Stimulated activated CD4-positive, alpha-beta T cell treated with anti-CD3 and anti-CD28 coated beads, Interleukin-12 subunit alpha, Interleukin-12 subunit beta, amount 100 ng/mL, for 4 hours (primary cell): ENCODE data around the gene FADS1.

Experiments
- DNase-seq: peaks from one replicate; pipeline ENCODE4 v3.0.0-alpha.2; 2020

Gene FADS1

DNA sequence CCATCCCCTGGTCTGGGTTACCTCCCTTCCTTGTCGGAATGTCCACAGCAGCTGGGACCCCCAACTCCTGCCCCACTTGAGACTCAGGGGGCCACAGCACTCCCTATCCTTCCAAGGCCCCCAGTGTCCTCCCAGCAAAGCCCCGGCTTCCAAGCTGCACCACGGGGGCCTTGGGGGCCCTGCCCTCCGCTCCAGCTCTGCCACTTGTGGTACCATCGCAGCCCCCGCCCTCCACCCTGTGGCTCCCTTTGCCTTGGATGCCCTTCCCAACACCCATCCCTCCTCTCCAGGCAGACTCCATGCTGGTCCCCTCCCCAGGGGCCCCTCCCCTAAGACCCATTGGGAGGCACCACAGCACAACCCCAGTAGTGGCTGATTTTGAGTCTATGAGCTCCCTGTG is 41.7 kb downstream of the FADS1 start:
- DNase-seq, result no peak

DNA sequence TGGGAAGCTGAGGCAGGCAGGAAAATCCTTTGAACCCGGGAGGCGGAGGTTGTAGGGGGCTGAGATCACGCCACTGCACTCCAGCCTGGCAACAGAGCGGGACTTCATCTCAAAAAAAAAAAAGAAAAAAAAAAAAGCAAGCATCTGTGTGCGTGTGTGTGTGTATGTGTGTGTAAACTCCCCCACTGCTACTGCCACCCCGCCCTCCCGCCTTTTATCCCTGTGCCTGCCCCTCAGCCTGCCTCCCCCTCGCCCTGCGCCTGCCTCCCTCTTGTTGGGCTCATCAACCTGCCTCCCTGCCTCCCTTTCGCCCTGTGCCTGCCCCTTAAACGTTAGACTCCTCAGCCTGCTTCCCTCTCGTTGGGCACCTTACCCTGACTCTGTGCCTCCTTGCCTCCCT is 42.4 kb downstream of the FADS1 start:
- no peak for DNase-seq

DNA sequence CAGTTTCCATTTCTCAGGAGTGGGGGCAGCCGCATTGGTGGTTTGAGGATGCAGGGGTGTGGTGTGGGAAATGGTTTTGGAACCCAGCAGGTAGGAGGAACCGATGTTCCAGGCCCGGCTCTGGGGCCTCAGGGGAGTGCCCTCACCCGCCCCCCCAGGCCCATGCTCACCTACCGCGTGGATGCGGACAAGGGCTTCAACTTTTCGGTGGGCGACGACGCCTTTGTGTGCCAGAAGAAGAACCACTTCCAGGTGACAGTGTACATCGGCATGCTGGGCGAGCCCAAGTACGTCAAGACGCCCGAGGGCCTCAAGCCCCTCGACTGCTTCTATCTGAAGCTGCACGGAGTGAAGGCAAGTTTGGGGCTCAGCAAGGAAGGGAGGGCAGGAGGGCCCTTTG is 43.0 kb downstream of the FADS1 start:
- no peak for DNase-seq

DNA sequence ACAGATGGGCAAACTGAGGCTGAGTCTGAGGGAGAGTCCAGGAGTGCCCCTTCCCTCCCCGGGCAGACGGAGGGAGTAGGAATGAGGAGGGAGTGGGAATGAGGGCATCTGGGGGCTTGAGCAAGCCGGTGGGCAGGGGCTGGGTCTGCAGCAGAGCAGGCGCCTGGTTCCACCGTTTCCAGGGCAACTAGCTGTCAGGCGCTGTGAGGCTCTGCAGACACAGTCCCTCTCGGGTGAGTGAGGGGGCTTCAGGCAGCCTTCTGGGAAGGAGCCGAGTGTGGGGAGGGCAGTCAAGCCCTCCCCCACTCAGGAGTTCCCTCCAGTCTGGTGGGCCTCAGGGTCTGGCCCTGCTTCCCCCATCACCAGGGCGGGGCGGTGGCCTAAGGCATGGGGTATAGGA is 43.4 kb downstream of the FADS1 start:
- no peak for DNase-seq

DNA sequence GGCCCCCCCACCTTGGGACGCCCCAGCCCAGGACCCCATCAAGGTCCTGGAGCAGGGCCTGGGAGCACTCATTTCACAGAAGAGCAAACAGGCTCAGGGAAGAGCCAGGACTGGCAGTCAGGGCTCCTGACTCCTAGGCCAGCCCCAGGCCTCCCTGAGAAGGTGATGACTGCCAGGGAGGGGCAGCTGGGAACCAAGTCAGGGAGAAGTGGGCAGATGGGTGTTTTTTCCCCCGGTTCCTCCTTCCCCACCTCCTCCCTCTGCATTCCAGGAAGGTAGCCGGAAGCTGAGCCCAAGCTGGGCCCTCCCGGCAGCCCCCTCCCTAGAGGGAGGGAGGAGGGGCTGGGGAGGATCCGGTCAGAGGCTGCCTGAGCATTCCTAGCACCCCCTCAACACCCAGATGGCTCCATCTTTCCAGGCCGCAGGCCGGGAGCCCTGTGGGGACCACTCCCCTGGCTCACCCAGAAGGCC is 44.8 kb downstream of the FADS1 start:
- DNase-seq, result no peak

DNA sequence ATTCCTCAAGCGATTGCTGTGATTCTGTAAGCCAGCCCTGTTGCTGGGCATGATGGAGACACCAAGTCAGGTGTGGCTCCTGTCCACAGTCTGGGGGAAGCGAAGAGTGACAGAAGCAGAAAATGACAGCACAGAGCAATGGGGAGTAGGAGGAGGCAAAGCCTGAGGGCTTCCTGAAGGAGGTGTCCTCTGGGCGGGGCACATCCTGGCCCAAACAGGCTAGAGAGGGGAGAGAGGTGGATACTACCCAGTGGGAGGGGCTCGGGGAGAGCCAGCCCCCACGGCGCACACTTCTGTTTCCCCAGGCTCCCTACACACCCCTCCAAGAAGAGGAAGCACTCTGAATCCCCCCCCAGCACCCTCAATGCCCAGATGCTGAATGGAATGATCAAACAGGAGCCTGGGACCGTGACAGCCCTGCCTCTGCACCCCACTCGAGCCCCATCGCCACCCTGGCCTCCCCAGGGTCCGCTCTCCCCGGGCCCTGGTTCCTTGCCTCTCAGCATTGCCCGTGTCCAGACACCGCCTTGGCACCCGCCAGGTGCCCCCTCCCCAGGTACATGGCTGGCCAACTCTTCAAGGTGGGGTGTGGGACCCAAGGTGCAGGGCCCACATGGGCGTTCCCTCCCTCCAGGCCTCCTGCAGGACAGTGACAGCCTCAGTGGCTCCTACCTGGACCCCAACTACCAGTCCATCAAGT is 45.5 kb downstream of the FADS1 start:
- no peak for DNase-seq

DNA sequence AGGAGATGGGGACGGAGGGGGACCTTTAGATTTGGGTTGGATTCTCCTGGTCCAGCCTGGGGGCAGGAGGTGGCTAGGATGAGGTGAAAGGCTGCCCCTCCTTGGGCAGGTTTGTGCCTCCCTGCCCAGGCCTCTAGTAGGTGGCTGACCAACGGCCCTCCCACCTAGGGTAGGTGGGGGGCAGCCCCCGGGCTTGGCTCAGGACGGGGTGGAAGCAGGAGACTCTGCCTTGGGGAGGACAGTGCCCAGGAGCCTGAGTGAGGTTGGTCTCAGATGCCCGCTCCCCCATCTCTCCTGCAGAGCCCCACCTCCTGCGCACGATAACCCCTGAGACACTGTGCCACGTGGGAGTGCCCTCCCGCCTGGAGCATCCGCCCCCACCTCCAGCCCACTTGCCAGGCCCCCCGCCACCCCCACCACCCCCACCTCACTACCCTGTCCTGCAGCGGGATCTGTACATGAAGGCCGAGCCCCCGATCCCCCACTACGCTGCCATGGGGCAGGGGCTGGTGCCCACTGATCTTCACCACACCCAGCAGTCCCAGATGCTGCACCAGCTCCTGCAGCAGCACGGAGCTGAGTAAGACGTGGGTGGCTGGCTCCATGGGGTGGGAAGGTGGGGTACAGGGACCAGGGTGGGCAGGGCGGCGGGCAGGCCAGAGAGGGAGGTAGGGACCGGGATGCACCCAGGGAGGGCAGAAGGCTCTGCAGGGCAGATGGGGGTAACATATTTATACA is 46.7 kb downstream of the FADS1 start:
- no peak for DNase-seq

DNA sequence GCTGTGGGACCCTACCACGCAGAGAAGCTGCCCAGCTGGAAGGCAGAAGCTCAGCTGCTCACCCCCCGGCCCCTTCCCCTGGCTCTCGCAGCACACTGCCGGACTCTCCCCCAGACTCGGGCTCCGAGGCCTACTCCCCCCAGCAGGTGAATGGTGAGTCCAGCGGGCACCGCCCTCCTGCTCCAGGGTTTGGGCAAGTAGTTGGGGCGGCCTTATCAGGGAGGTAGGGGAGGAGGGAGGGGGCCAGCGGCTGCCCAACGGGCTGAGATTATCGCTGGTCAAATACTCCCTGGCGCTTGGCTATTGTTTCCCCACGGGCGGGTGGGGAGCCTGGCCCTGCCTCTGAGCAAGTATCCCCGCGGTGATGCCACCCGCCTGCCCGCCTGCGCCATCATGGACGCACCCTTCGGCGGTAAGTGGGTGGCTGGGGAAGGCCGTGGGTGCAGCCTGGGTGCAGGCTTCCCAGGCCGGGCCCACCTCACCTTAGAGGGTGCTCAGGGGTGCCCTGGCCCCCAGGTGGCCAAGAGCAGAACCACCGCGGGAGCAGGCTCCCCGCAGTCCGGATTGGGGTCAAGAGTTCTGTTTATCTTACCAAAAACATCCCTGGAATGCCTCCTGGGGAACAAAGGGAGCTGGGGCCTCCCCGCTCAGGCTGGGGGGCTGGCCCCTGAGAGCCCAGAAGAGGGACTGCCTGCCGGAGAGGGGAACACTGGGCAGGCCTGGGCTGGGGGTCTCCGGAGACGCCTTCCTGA is 47.5 kb downstream of the FADS1 start:
- no peak for DNase-seq

DNA sequence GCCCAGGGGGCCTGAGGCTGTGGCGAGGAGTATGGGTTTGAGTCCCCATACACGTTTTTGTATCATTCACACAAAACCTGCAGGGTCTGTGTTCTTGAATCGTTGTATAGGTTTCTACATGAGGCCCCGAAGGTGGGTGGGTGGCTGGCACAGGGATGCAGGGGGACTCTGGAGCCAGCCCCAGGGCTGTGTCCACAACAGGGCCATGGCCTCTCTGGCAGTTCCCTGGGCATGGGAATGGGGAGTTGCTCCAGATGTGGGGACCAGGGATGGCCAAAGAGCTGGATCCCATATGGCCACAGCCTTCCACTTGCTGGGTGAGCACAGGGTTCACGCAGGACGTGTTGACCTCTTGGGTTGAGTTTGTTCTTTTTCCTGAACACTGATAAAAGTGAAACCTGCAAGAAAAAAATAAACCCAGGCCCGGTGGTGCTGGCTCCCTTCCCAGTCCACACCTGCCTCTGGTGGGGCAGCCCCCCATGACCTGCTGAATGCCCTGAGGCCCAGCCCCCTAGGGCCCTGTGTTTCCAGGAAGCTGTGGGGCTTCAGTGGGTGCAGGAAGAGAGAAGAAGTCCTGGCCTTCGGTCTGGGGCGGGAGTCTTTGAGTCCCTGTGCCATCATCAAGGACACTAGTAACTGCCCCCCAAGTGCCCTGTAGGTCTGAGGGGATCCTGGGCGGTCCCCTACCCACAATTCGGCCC is 48.3 kb downstream of the FADS1 start:
- DNase-seq, result no peak

DNA sequence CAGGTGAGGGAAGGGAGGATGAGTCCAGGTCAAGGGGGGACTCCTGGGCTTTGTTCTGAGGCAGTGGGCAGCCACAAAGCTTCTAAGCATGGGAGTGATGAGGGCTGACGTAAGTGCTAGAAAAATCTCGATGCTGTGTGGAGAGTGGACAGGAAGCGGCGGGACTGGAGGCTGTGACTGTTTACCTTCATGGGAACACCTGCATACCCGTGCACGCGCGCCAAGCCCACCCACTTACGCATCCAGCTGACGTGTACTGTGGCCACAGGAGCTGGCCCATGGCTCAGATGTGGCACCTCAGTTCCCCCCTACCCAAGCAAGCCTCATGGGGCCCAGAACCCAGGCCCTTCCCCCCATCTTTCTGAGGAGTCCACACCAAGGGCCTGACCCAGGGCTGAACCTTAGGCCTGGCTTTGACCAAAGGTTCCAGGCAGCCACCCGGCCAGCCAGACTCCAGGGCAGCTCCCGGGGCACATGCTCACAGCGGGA is 50.4 kb downstream of the FADS1 start:
- DNase-seq, result no peak

DNA sequence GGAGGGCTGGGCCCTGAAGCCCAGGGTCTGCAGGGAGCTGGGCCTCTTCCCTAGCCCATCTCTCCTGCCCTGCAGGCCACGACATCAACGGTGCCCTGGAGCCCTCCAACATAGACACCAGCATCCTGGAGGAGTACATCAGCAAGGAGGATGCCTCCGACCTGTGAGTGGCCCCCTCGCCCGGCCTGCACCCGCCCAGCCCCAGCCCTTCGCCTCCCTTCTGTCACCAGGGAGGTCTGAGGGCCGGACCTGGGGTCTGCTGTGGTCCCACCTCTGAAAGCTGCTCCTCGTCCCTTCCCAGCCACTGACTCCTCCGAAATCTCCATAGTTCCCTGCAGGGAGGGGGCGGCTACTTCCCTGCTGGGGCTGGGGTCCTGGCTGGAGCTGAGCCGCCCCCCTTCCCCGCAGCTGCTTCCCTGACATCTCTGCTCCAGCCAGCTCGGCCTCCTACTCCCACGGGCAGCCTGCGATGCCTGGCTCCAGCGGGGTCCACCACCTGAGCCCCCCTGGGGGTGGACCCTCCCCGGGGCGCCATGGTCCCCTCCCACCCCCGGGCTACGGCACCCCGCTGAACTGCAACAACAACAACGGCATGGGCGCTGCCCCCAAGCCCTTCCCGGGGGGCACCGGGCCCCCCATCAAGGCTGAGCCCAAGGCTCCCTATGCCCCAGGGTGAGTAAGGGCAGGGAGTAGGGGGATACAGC is 51.1 kb downstream of the FADS1 start:
- DNase-seq, result no peak

DNA sequence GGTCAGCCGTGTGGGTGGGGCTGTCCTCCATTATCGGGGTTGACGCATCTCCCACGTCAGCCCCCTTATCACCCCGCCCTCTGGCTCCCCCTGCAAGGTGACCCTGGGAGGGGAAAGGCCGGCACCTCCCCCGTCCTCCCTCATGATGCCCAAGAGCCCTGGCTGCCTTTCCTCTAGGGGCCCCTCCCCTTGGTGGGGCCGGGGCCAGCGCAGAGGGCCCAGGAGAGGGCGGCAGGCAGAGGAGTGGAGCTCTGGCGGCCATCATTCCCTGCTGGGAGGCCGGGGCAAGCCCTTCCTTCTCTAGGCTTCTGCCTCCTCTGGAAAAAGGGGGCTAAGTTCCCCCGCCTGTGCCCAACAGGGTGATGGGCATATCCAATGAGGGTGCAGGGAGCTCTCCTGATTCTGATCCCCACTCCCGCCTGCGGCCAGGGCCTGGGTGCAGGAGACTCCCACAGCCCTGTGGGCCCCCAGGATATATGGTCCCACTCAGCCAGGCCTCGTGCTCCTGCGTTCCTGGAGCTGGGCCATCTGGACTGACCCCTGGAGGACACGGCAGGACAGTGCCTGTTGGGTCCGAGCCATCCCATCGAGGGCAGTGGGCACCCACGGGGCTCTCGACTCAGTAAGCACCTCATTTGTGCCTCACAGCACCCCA is 52.1 kb downstream of the FADS1 start:
- no peak for DNase-seq

DNA sequence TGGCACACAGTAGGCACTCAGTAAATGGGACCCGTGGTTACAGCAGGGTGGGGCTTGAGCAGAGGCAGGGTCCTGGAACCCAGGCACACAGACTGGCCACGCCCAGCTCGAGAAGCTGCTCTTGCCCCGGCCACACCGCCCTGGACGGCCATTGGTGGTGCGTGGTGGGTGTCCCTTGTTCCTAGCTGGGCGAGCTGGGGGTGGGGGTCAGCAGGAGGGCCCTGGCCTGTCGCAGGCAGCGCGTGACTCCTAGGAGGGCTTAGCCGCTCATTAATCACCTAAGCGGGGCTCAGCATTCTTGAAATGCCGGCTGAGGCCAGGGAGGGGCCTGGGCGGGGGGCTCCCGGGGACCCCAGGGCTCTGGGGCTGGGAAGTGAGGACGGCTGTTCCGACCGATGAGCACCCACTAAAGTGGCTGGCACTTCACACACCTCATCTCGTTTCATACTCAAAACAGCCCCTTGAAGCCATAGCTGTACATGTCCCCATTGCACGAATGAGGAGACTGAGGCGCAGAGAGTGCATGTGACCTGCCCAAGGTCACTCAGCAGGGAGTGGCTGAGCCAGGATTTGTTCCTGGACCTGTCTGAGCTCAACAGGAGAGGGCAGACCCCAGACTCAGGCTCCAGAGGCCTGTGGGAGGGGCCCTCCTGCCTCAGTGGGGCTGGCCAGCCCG is 52.7 kb downstream of the FADS1 start:
- DNase-seq, result no peak

DNA sequence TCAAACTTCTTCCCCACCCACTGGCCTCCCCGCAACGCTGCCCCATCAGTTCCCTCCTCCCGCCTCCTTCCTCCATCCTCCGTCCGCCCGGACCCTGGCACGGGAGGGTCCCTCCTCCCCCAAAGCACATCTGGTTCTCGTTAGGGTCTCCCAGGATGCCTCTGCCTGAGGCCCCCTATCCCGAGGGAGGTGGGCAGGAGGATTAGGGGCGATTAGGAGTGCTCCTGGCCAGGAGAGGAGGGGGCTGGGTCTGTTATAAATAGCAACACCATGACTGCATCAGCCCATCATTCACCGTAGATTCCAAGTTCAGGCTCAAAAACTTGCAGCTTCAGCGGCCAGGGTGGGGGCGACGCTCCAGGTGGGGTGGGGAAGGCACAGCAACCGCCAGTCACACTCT is 54.0 kb downstream of the FADS1 start:
- no peak for DNase-seq

DNA sequence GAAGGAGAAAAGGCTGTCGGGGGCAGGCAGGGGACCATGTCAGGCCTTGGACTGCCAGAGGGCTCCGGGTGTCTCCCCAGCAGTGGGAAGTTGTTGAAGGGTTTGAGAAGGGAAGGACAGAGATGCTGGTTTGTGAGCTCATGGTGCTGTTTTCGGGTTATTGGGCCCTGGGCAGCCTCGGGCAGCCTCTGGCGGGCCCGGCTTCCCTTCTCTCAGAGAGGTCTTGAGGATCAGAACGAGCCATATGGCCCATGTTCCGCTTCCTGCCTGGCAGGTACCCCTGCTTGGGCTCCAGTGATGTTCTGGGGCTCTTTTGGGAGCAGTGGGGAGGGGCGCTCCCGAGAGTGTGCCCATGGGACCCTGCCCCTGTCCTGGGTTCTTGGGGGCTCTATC is 54.6 kb downstream of the FADS1 start:
- DNase-seq, result no peak

DNA sequence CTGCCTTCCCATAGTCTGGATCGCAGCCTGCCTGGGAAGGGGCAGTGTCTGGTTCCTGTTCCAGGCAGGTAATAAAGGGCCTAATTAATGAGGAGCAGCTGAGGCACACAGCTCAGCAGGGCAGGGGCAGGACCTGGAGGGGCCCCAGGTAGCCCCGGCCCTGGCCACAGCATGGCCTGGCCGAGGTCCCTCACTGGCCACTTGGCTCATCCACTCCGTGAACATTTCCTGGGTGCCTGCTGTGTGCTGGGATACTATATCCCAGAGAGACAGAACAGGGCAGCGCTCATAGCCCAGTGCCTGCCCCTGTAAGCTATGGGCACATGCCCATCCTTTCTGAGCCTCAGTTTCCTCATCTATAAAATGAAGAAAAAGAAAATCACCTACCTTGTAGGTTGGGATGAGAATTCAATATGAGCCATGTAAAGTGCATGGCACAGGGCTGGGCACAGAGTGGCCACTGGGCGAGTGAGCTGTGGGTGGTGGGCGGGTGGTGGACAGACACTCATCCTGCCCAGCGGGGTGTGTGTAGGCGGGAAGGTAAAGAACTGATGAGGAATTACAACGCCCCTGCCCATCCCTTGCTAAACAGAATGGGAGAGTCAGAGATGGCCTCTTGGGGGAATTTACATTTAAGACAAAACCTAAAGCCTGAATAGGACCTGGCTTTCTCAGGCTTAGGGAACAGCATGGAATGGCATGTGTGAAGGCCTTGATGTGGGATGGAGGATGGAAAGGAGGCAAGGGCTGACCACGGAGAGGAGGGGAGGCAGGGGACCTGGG is 55.2 kb downstream of the FADS1 start:
- no peak for DNase-seq

DNA sequence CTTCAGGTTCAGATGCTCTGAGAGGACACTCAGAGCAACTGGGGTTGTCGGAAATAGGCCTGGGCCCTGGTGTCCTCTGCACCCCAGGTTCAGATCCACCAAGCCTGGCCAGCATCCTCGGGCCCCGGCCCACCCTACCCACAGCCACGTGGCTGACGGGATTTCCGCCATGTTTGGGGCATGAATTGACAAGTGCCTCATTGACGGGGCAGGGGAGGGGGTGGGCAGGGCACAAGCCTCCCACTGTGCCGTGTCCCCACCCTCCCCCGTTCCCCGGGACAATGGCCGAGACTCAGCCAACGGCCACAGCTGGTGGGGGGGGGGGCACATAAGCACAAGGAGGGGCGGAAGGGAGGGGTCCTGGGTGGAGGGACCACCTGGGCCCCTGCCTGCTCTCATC is 55.9 kb downstream of the FADS1 start:
- DNase-seq, result no peak

DNA sequence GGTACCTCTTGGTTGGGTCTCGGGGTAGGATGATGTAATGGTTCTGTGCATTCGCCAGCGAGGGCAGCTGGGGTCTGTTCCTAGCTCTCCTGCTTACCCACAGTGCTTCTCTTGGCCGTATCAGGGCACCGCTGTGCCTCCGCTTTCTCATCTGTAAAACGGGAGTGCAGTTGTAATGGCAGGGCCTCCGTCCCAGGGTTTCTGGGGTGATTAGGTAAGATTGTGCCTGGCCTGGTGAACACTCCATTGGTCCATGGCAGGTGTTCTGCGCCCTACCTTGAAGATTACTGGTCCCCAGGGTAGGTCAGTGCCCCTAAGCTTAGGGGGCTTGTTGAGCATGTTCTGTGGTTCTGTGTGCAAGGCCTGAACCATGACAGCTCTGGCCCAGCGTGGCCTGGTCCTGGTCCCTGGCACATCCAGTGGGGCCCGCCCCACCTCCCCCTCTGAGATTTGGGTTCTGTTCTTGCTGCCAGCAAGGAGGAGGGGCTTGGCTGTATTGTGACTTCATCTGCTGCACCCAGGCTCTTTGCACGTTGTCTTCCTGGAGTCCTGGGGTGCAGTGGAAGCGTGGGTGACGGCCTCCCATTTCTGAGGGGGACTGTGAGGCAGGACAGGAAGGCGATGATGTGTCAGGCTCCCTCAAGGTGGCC is 59.5 kb downstream of the FADS1 start:
- DNase-seq, result no peak

DNA sequence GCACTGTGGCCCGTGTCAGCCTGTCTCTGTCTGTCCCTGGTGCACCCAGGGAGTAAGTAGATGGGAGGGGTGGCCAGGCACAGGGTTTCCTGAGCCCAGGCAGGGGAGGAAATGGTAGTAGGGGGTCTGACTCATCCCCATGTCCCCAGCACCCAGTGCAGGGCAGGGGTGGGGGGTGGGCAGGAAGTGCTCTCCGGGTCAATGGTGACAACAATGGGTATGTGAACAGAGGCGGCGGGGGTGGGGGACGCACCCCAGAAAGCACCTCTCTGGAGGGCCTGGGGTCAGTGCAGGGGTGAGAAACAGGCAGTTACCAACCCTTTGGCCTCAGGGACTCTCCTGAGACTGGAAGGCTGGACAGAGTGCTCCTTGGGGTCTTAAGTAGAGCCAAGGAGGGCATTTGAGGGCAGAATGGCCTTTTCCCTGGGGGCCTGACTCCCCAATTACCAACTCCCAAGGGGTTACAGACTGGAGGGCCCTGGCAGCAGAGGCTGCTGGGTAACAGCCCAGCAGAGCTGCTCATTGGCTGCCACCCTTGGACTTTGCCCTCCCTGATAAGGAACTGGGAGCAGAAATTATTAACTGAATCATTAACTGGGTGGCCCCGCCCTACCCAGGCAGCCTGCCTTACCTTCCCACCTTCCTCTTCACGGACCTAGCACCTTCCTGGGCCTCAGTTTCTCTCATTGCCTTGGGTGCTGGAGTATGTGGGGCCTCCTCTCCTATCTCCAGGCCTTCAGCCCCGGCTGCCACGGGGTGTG is 60.2 kb downstream of the FADS1 start:
- DNase-seq, result no peak
